ENCODE results near the gene SUMO4.

GRCh38 chr6:149393002-149393679 lies 6.9 kb upstream of the SUMO4 start:
- TF ChIP-seq CTCF (IDR thresholded peaks at IDR 0.05) (no peak), POLR2AphosphoS5 (IDR thresholded peaks at IDR 0.05) (no peak), EP300 (IDR thresholded peaks at IDR 0.05) (no peak), POLR2A (IDR thresholded peaks at IDR 0.05; ENCODE audit: low read depth) (no peak)
